Mesendoderm (in vitro differentiated cells): ENCODE results near the gene CARD18.
"Not testable (repeated sequence)": the region's sequence is repeated elsewhere in the genome, so short reads cannot be mapped to it uniquely, and the experiment has no call there.

ENCODE experiments used
- DNase-seq: peaks from one replicate; pipeline ENCODE4 v3.0.0; 2013
- H2AK5ac ChIP-seq: 2 replicates; pipeline ENCODE4 v1.6.1; 2013; ENCODE audit warnings: low read length, inconsistent platforms
- H2BK120ac ChIP-seq: 2 replicates; pipeline ENCODE4 v1.6.1; 2013; ENCODE audit warnings: low read depth, mild to moderate bottlenecking, low read length, moderate library complexity, mixed read lengths
- H2BK15ac ChIP-seq: replicated peaks from 2 replicates; pipeline ENCODE4 v1.6.1; 2013; ENCODE audit warnings: low read depth, mild to moderate bottlenecking, moderate library complexity
- H2BK5ac ChIP-seq: 2 replicates; pipeline ENCODE4 v1.6.1; 2013; ENCODE audit warnings: low read length, inconsistent platforms
- H3K18ac ChIP-seq: 2 replicates; pipeline ENCODE4 v1.6.1; 2013; ENCODE audit warnings: mild to moderate bottlenecking, low read length, mixed read lengths
- H3K23ac ChIP-seq: one replicate; pipeline ENCODE4 v1.6.1; 2013; ENCODE audit warnings: low read length
- H3K27ac ChIP-seq: 2 replicates; pipeline ENCODE4 v1.5.1; 2013; ENCODE audit warnings: low read depth, mild to moderate bottlenecking, inconsistent platforms, low read length, moderate library complexity
- H3K27me3 ChIP-seq: 2 replicates; pipeline ENCODE4 v1.6.1; 2013; ENCODE audit warnings: low read length, control low read depth, mild to moderate bottlenecking, inconsistent platforms; ENCODE audit not compliant: insufficient read depth, poor library complexity
- H3K36me3 ChIP-seq: 2 replicates; pipeline ENCODE4 v1.6.1; 2013; ENCODE audit warnings: low read length, inconsistent platforms; ENCODE audit not compliant: control insufficient read depth, insufficient read depth
- H3K4ac ChIP-seq: one replicate; pipeline ENCODE4 v1.6.1; 2013; ENCODE audit warnings: low read depth, mild to moderate bottlenecking, low read length, moderate library complexity
- H3K4me1 ChIP-seq: 2 replicates; pipeline ENCODE4 v1.6.1; 2013; ENCODE audit warnings: low read depth, low read length, inconsistent platforms; ENCODE audit not compliant: control insufficient read depth
- H3K4me2 ChIP-seq: 2 replicates; pipeline ENCODE4 v1.6.1; 2013; ENCODE audit warnings: low read length
- H3K4me3 ChIP-seq: 2 replicates; pipeline ENCODE4 v1.5.1; 2013; ENCODE audit warnings: mild to moderate bottlenecking, low read length
- H3K56ac ChIP-seq: one replicate; pipeline ENCODE4 v1.6.1; 2013; ENCODE audit warnings: low read length
- H3K79me1 ChIP-seq: 2 replicates; pipeline ENCODE4 v1.6.1; 2013; ENCODE audit warnings: low read length, inconsistent platforms
- H3K79me2 ChIP-seq: 2 replicates; pipeline ENCODE4 v1.6.1; 2013; ENCODE audit warnings: mild to moderate bottlenecking, low read length; ENCODE audit not compliant: control insufficient read depth, insufficient read depth
- H3K9ac ChIP-seq: 2 replicates; pipeline ENCODE4 v1.6.1; 2013; ENCODE audit warnings: low read length, inconsistent platforms
- H4K5ac ChIP-seq: one replicate; pipeline ENCODE4 v1.6.1; 2013; ENCODE audit warnings: low read length
- H4K8ac ChIP-seq: one replicate; pipeline ENCODE4 v1.6.1; 2013; ENCODE audit warnings: low read depth, mild to moderate bottlenecking, control low read depth, low read length, moderate library complexity
- WGBS: extraction: QIAGEN DNeasy Blood & Tissue Kit; methylation state at CpG from one replicate; pipeline ENCODE4 v1.1.7; 2013; ENCODE audit warnings: low lambda C conversion rate, missing lambda C conversion rate; ENCODE audit not compliant: insufficient coverage; ENCODE audit errors: extremely low coverage; 5-methylcytosine and 5-hydroxymethylcytosine counted together

CARD18 gene

DNA sequence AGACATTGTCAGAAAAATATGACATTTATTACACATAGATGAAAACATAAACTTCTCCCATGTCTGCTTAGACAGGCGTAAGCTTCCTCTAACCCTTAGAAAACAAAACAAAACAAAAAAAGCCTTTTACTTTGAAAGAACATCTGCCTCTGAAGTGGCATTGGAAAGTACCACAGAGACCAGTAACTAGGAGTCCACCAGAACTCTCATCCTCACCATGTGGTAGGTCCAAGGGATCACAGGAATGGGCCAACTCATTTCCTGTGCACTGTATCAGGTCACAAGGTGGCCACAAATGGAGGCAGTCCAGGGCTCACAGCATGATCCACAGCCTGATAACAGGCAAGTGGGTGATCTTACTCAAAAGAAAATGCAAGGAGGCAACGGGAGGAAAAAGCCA is 40.0 kb downstream of the CARD18 start:
- not testable (repeated sequence) for H3K4me3 ChIP-seq, H3K9ac ChIP-seq, H3K27ac ChIP-seq, H2BK15ac ChIP-seq, DNase-seq, H3K4me1 ChIP-seq, H3K79me1 ChIP-seq, H3K4me2 ChIP-seq, H2BK120ac ChIP-seq, H3K56ac ChIP-seq, H3K27me3 ChIP-seq, H3K4ac ChIP-seq, H3K23ac ChIP-seq, H2BK5ac ChIP-seq, H4K5ac ChIP-seq, H2AK5ac ChIP-seq, H3K18ac ChIP-seq, H3K79me2 ChIP-seq, H3K36me3 ChIP-seq, H4K8ac ChIP-seq
- WGBS: no CpG with 5 or more reads among the region's 2 CpGs

DNA sequence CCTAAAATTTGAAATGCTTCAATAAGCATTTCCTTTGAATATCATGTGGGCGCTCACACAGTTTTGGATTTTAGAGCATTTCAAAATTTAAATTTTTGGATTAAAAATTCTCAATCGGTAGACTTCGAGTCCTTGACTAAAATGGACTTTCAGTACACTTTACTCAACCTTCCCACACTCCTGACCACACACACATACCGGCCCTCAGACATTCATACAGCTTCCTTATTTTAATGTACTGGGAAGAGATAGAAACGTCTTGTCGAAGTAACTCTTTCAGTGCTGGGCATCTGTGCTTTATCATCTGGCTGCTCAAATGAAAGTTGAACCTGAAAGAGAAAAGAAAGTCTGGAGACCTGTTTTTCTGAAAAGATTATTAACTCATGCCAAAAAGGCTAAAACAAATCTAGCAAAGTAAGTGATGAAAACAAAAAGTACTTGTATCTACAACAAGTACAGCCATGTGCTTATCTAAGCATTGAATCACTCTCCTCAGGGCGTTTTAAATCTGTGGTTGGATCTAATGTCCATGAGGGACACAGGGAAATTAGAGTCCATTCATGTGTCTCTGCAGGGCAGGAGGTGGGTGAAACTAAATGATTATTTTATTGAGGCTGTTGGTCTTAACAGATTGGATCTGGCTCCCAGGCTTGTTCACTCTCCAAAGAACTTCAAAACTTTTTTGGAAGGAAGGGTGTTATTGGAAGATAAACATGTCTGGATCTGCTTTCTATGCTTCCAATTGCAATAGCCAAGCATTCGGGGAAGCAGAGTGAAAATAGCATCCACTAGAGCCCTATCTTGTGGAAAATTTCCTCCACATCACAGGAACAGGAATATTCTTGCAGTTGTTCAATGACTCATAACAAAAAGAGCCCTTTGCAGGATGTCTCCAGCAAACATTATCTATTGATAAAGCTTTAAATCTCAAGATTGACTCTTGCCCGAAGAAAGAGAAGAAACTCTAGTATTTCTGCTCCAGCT is 47.0 kb downstream of the CARD18 start:
- WGBS: no CpG with 5 or more reads among the region's 9 CpGs
- H4K5ac ChIP-seq: no peak overlapping the region

More for the DNA sequence above, 47.0 kb downstream of the CARD18 start:
- H3K27me3 ChIP-seq: no peaks in the 10 kb centered on the region
- no peak overlapping the region for H4K8ac ChIP-seq
- H3K4me2 ChIP-seq: no peak overlapping the region
- no peak overlapping the region for H3K23ac ChIP-seq
- no peak overlapping the region for H3K18ac ChIP-seq
- no peak overlapping the region for H3K56ac ChIP-seq
- H3K79me2 ChIP-seq: no peaks in the 10 kb centered on the region
- H3K36me3 ChIP-seq: no peaks in the 10 kb centered on the region
- no peak overlapping the region for H2BK15ac ChIP-seq
- H2AK5ac ChIP-seq: no peak overlapping the region
- no peak overlapping the region for H2BK120ac ChIP-seq
- H2BK5ac ChIP-seq: no peak overlapping the region
- no peak overlapping the region for H3K27ac ChIP-seq
- no peak overlapping the region for H3K4me3 ChIP-seq
- no peak for DNase-seq
- no peaks in the 10 kb centered on the region for H3K4me1 ChIP-seq
- no peaks in the 10 kb centered on the region for H3K79me1 ChIP-seq
- H3K9ac ChIP-seq: no peak overlapping the region
- no peak overlapping the region for H3K4ac ChIP-seq
